ENCODE measurements around the gene VRK2. TPM values are rescaled to one million over a fixed set of nuclear protein-coding genes. Genes with fewer than 3 reads are reported as not detected.

The VRK2 gene
- total RNA-seq, 1 donor from 2014 or later: 63.0 TPM

GRCh38 chr2:58195662-58196061 lies 149.1 kb downstream of the VRK2 start:
- TF ChIP-seq CTCF (IDR thresholded peaks at IDR 0.05): no peak
- H3K9me3 Mint-ChIP-seq: no peaks in the 10 kb centered on the region

GRCh38 chr2:58197894-58198293 lies 151.3 kb downstream of the VRK2 start:
- ChIA-PET POLR2A (no interaction called here), CTCF (no interaction called here)
- DNase-seq (no peak), ATAC-seq (ENCODE audit: low read depth) (no peak)
- H3K27me3 Mint-ChIP-seq: no peaks in the 10 kb centered on the region
- no peak overlapping the region for H3K4me3 Mint-ChIP-seq
- no peak for TF ChIP-seq CTCF (IDR thresholded peaks at IDR 0.05)
- H3K4me1 Mint-ChIP-seq: no peaks in the 10 kb centered on the region
- intact Hi-C loops (cut with micrococcal nuclease): no loop called here
- H3K9me3 Mint-ChIP-seq: no peaks in the 10 kb centered on the region
- no peak overlapping the region for H3K27ac Mint-ChIP-seq
- peaks cover 11% of the 10 kb centered on the region for H3K36me3 Mint-ChIP-seq (ENCODE audit: low read depth)

More at GRCh38 chr2:58195662-58196061, 149.1 kb downstream of the VRK2 start:
- Mint-ChIP-seq H3K4me1 (no peaks in the 10 kb centered on the region), H3K27me3 (no peaks in the 10 kb centered on the region), H3K36me3 (ENCODE audit: low read depth) (peaks cover 11% of the 10 kb centered on the region), H3K4me3 (no peak overlapping the region), H3K27ac (no peak overlapping the region)
- POLR2A ChIA-PET: no interaction called here
- intact Hi-C loops (cut with micrococcal nuclease): no loop called here
- CTCF ChIA-PET: no interaction called here
- DNase-seq: no peak
- no peak for ATAC-seq (ENCODE audit: low read depth)

GRCh38 chr2:58202404-58202803 lies 155.8 kb downstream of the VRK2 start:
- no peaks in the 10 kb centered on the region for H3K9me3 Mint-ChIP-seq
- no peaks in the 10 kb centered on the region for H3K27me3 Mint-ChIP-seq
- DNase-seq: no peak
- CTCF ChIA-PET: no interaction called here
- H3K4me1 Mint-ChIP-seq: no peaks in the 10 kb centered on the region
- intact Hi-C loops (cut with micrococcal nuclease): no loop called here
- no peak overlapping the region for H3K27ac Mint-ChIP-seq
- ATAC-seq (ENCODE audit: low read depth): no peak
- peaks cover 4% of the 10 kb centered on the region for H3K36me3 Mint-ChIP-seq (ENCODE audit: low read depth)
- TF ChIP-seq CTCF (IDR thresholded peaks at IDR 0.05): no peak
- POLR2A ChIA-PET: no interaction called here
- H3K4me3 Mint-ChIP-seq: no peak overlapping the region

GRCh38 chr2:58203018-58203417 lies 156.4 kb downstream of the VRK2 start:
- peaks cover 4% of the 10 kb centered on the region for H3K36me3 Mint-ChIP-seq (ENCODE audit: low read depth)
- ChIA-PET CTCF (no interaction called here), POLR2A (no interaction called here)
- no peak overlapping the region for H3K27ac Mint-ChIP-seq
- no peaks in the 10 kb centered on the region for H3K9me3 Mint-ChIP-seq
- ATAC-seq (ENCODE audit: low read depth): no peak
- no peak for TF ChIP-seq CTCF (IDR thresholded peaks at IDR 0.05)
- no peak for DNase-seq
- H3K4me1 Mint-ChIP-seq: no peaks in the 10 kb centered on the region
- no peaks in the 10 kb centered on the region for H3K27me3 Mint-ChIP-seq
- no peak overlapping the region for H3K4me3 Mint-ChIP-seq
- intact Hi-C loops (cut with micrococcal nuclease): no loop called here

GRCh38 chr2:58204195-58204959 lies 157.8 kb downstream of the VRK2 start:
- Mint-ChIP-seq H3K27me3 (no peaks in the 10 kb centered on the region), H3K27ac (no peak overlapping the region), H3K9me3 (no peaks in the 10 kb centered on the region), H3K36me3 (ENCODE audit: low read depth) (peaks cover 4% of the 10 kb centered on the region), H3K4me1 (no peaks in the 10 kb centered on the region), H3K4me3 (no peak overlapping the region)
- ChIA-PET POLR2A (no interaction called here), CTCF (no interaction called here)
- intact Hi-C loops (cut with micrococcal nuclease): no loop called here
- ATAC-seq (ENCODE audit: low read depth) (no peak), DNase-seq (no peak)
- no peak for TF ChIP-seq CTCF (IDR thresholded peaks at IDR 0.05)

Measured in activated B cell treated with CpG ODN at 0.5 μM for 24 hours (primary cell).